Subcutaneous abdominal adipose tissue (tissue), 5 donors: ENCODE results near the gene MTUS2.

ENCODE experiments used
- H3K27ac ChIP-seq: one replicate; pipeline ENCODE4 v1.7.0; 2013; ENCODE audit warnings: low read depth, mild to moderate bottlenecking, inconsistent platforms, low read length, moderate library complexity
- H3K27me3 ChIP-seq, 5 donors: one replicate each; pipeline ENCODE4 v1.7.0; 2013; ENCODE audit warnings: low read length in 5 of 5, inconsistent platforms in 1 of 5; ENCODE audit not compliant: control insufficient read depth in 5 of 5, insufficient read depth in 4 of 5
- H3K36me3 ChIP-seq, 5 donors: one replicate each; pipeline ENCODE4 v1.7.0; 2013; ENCODE audit warnings: low read length in 5 of 5; ENCODE audit not compliant: control insufficient read depth in 5 of 5, insufficient read depth in 5 of 5
- H3K4me1 ChIP-seq, 5 donors: one replicate each; pipeline ENCODE4 v1.7.0; 2013; ENCODE audit warnings: low read length in 5 of 5, mild to moderate bottlenecking in 3 of 5, moderate library complexity in 1 of 5; ENCODE audit not compliant: control insufficient read depth in 5 of 5, insufficient read depth in 5 of 5
- H3K4me3 ChIP-seq, 5 donors: one replicate each; pipeline ENCODE4 v1.7.0; 2013; ENCODE audit warnings: low read length in 5 of 5, low read depth in 1 of 5
- H3K9ac ChIP-seq, 5 donors: one replicate each; pipeline ENCODE4 v1.7.0; 2013; ENCODE audit warnings: low read length in 5 of 5, mild to moderate bottlenecking in 4 of 5, moderate library complexity in 3 of 5
- H3K9me3 ChIP-seq, 5 donors: one replicate each; pipeline ENCODE4 v1.7.0; 2013; ENCODE audit warnings: low read length in 5 of 5; ENCODE audit not compliant: control insufficient read depth in 5 of 5
- donor health status: healthy.
- donor health status: healthy.
- donor health status: healthy.
- donor health status: healthy.
- donor health status: healthy.

Gene MTUS2

DNA sequence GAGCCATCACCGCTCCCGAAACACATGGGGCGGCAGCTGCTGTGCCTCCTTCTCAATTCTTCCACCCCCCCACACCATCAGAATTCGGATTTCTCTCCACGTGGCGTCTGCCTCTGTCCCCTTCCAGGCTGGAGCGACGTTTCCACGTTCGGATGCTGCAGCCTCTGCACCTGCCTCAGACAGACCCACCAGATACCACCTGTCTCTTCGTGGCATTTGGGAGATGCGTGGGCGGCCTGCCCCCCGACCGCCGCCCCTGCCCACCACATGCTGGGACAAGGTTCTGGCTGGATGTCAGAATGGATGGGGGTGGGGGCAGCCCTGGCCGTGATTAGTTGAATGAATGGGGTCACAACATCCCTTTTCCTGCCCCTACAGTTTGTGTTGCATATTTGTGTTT is 685.4 kb downstream of the MTUS2 start:
- Histone ChIP-seq H3K36me3 (no peaks in the 10 kb centered on the region), H3K27ac (no peak overlapping the region), H3K9ac (no peak overlapping the region), H3K27me3 (peaks cover 13 to 37% (median 34%) of the 10 kb centered on the region in 5 donors), H3K9me3 (no peaks in the 10 kb centered on the region), H3K4me3 (no peak overlapping the region), H3K4me1 (peaks cover 0 to 20% (median 9%) of the 10 kb centered on the region in 5 donors)

DNA sequence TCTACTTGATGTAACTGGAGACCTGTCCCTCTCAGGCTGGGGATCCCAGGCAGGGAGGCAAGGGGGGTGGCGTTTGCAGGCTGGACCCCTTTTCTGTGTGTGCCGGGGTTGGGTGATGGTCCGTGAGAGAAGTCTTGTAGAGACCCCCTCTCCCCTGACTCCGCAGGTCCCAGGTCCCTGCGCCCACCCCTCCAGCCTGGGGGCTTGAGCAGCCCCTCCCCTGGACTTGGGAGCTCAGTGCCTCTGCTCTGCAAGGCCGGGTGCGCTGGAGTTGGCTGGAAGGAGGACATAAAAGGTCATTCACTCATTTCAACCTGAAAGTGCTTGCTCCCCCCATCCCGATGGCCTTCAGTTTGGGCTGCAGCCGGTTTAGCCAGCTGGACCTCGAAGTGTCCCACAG is 685.8 kb downstream of the MTUS2 start:
- Histone ChIP-seq H3K4me1 (peaks cover 0 to 20% (median 9%) of the 10 kb centered on the region in 5 donors), H3K27ac (no peak overlapping the region), H3K9ac (no peak overlapping the region), H3K9me3 (no peaks in the 10 kb centered on the region), H3K36me3 (no peaks in the 10 kb centered on the region), H3K27me3 (peaks cover 13 to 37% (median 34%) of the 10 kb centered on the region in 5 donors), H3K4me3 (no peak overlapping the region)

DNA sequence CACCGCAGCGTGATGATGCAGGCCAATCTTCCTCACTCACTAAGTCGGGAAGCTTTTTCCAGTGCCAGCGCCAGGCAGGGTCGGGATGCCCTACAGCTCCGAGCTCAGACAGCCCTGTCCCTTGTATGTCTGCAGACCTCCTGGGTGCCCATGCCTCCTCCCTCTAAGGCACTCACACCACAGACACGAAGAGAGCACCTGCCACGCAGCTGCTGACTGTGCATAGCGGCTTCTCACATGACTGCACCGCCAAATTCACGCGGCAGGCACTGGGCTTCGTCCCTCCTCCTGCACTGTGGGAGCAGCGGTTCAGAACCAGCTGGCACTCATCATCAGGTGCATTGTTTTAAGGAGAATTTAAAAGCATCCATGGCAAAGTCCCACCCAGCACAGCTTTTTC is 687.2 kb downstream of the MTUS2 start:
- Histone ChIP-seq H3K36me3 (no peaks in the 10 kb centered on the region), H3K27me3 (peaks cover 13 to 37% (median 28%) of the 10 kb centered on the region in 5 donors), H3K27ac (no peak overlapping the region), H3K4me3 (no peak overlapping the region), H3K4me1 (peaks cover 0 to 24% (median 14%) of the 10 kb centered on the region in 5 donors), H3K9me3 (no peaks in the 10 kb centered on the region), H3K9ac (no peak overlapping the region)

DNA sequence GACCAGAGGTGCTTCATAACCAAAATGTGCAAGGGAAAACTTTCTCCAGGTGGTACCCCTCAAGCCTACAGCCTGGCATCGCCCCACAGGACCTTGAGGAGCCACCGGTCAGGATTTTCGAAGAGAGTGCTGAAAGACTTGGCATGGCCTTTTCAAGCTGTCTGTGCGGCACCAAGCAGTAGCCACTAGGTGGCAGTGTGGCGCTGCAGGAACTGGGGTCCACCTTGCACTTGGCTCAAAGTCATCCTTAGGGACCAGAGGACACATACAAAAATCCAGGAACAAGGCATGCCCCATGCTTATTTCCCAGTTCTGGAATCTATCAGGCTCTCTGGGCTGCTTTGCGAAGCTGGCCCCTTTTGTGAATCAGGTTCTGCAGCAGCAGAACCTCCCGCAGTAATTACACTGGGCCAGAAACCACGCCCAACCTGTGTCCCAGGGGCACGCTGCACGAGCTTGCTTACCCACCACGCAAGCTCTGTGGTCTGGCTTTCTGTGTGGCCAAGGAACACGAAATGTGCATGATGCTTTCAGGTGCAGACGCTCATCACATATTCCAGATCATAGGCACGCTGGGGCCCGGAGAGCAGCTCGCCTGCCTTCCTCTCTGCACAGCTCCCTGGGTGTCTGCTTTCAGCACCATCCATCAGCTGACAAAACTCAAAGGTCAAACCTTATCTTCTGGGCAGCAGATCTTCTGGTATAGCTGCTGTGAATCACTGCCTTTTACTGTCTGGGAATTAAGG is 688.2 kb downstream of the MTUS2 start:
- Histone ChIP-seq H3K9me3 (no peaks in the 10 kb centered on the region), H3K9ac (no peak overlapping the region), H3K36me3 (peaks cover 0 to 6% (median 0%) of the 10 kb centered on the region in 5 donors), H3K4me3 (peak overlapping the region in 2 of 5 donors; percentile 6 to 17), H3K27me3 (peaks cover 13 to 37% (median 28%) of the 10 kb centered on the region in 5 donors), H3K4me1 (peaks cover 0 to 18% (median 7%) of the 10 kb centered on the region in 5 donors), H3K27ac (no peak overlapping the region)

DNA sequence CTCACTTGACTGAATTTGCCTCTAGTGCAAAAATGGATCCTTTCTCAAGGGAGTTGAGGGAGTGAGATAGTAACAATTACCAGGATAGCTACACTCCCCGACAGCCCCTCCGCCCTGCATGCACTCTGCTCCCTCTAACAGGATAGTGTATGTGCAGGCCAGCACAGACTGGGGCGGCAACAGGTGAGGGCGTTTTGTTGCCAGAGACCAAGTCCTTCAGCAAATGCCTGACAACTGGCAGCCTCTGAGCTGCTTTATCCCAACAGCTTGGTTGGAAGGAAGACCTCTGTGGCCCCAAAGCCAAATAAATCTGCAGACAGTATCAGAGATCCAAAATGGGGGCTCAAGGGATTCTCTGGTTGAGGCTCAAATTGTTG is 688.7 kb downstream of the MTUS2 start:
- Histone ChIP-seq H3K4me1 (peaks cover 0 to 17% (median 6%) of the 10 kb centered on the region in 5 donors), H3K36me3 (peaks cover 0 to 8% (median 2%) of the 10 kb centered on the region in 5 donors), H3K27me3 (peaks cover 13 to 36% (median 28%) of the 10 kb centered on the region in 5 donors), H3K9ac (no peak overlapping the region), H3K27ac (no peak overlapping the region), H3K4me3 (no peak overlapping the region), H3K9me3 (no peaks in the 10 kb centered on the region)

DNA sequence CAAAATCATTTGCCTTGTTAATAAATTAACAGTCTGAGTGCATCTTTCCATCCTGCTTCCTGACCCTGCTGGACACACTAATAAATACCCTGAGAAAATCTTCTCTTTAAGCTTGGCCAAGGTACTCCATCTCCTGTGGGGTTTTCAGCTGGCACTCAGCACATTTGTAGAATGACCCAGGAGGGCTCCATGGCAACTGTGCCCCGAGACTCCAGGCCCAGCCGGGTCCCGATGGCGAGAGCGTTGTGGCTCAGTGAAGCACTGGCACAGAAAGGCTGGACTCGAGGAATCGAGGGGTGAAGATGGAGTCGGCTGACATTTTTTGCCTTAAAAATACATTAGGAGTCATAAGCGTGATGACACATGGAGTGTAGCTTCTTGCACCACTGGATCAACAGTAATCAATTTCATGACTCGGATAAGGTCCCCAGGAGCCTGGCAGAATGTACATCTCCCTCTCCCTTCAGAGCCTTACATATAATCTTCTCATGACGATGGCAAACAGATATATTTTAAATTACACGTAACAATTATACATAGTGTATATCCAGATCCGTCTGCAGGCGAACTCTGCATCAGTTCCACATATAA is 690.0 kb downstream of the MTUS2 start:
- no peak overlapping the region for H3K9ac ChIP-seq
- no peak overlapping the region for H3K27ac ChIP-seq
- H3K4me3 ChIP-seq, result no peak overlapping the region
- peaks cover 2 to 17% (median 6%) of the 10 kb centered on the region in 5 donors for H3K4me1 ChIP-seq
- H3K36me3 ChIP-seq, result peaks cover 0 to 14% (median 9%) of the 10 kb centered on the region in 5 donors
- no peaks in the 10 kb centered on the region for H3K9me3 ChIP-seq
- H3K27me3 ChIP-seq, result peaks cover 9 to 24% (median 21%) of the 10 kb centered on the region in 5 donors

DNA sequence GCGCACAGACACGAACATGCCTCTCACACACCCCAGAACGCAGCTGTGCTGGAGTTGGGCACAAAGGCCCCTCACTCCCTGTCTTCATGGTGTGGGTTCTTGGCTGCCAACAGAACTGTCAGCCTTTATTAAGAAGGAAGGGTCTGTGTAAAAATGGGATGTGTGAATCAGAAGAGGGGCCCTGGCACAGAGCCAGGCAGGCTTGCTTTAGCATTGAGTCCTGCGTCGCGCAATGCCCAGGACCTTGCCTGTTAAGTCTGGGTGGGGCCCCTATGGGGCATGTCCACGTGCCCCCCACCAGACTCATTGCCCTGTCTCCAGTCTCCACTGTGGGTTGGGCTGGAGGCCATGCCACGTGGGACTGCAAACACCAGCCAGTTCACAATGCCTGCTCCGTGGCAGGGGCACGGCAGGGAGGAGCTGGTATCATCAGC is 690.5 kb downstream of the MTUS2 start:
- Histone ChIP-seq H3K9ac (no peak overlapping the region), H3K9me3 (no peaks in the 10 kb centered on the region), H3K27me3 (peaks cover 6 to 19% (median 17%) of the 10 kb centered on the region in 5 donors), H3K4me3 (no peak overlapping the region), H3K27ac (no peak overlapping the region), H3K36me3 (peaks cover 0 to 20% (median 10%) of the 10 kb centered on the region in 5 donors), H3K4me1 (peaks cover 2 to 17% (median 6%) of the 10 kb centered on the region in 5 donors)

DNA sequence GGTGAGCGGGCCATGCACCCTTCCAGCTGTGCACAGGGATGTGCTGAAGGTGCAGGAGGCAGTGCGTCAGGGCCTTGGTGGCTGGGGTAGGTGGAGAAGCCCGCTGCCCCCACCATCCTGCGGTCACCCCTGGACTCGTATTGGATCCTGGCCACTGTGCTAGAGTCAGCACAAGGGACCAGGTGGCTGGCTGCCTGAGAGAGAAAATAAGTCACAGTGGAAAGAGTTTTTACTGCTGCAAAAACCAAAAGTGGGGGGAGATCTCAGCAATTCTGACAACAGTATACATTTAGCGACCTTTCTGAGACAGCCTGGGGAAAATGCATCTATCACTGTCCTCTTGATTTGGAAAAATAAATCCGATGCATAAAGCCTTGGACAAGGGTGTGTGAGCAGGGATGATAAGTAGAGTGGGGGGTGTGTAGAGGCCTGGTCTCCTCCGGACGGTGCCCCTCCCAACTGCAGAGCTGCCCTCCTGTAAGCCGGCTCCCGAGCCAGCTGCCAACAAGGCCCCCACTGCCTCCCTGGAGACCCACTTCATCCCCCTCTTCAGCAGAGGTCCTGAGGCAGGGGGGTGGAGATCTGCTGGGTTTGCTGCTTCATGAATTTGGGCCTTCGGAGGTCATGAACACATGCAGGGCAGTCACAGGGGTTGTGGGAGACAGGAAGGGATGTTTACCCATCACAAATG is 691.1 kb downstream of the MTUS2 start:
- H3K9me3 ChIP-seq, result no peaks in the 10 kb centered on the region
- H3K27me3 ChIP-seq, result peaks cover 5 to 14% (median 11%) of the 10 kb centered on the region in 5 donors
- H3K36me3 ChIP-seq, result peaks cover 0 to 26% (median 16%) of the 10 kb centered on the region in 5 donors
- H3K4me1 ChIP-seq, result peaks cover 2 to 17% (median 6%) of the 10 kb centered on the region in 5 donors
- no peak overlapping the region for H3K9ac ChIP-seq
- H3K4me3 ChIP-seq, result no peak overlapping the region
- no peak overlapping the region for H3K27ac ChIP-seq

DNA sequence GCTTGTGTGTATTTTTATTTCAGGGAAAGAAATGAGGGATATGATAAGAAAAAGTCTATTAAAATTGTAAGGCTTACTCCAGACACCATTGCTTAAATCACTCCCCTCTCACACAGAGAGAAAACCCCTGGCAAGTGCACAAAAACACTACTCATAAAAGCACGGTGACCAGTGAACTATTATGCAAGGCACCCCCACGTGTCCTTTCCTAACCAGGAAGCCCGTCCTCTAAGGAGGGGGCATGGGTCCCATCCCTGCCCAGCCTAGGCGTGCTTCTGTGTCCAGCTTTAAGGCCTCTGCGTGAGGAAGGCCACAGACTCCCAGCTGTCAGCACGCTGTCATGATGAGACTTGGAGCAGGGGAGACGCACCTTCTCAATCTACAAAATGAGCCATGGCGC is 691.8 kb downstream of the MTUS2 start:
- H3K4me3 ChIP-seq, result no peak overlapping the region
- H3K27me3 ChIP-seq, result peaks cover 4 to 8% (median 5%) of the 10 kb centered on the region in 5 donors
- no peak overlapping the region for H3K9ac ChIP-seq
- H3K27ac ChIP-seq, result no peak overlapping the region
- H3K36me3 ChIP-seq, result peaks cover 0 to 33% (median 21%) of the 10 kb centered on the region in 5 donors
- peaks cover 2 to 17% (median 6%) of the 10 kb centered on the region in 5 donors for H3K4me1 ChIP-seq
- H3K9me3 ChIP-seq, result no peaks in the 10 kb centered on the region
